WTC11 (cell line): ENCODE measurements around the gene RAI1. TPM values are rescaled to one million over a fixed set of nuclear protein-coding genes. Genes with fewer than 3 reads are reported as not detected.

Experiments used
- ARID4B ChIP-seq: sonication (generic); formaldehyde crosslinking; IDR thresholded peaks from 2 replicates; pipeline ENCODE4 v1.8.0; 2023; ENCODE audit warnings: missing genetic modification reagents, mild to moderate bottlenecking, borderline replicate concordance
- CREM ChIP-seq: sonication (generic); formaldehyde crosslinking; IDR thresholded peaks from 2 replicates; pipeline ENCODE4 v1.8.1; 2022; ENCODE audit warnings: mild to moderate bottlenecking, missing genetic modification reagents, moderate library complexity
- CTCF ChIP-seq: fragments of 200-600 bp; IDR thresholded peaks from 2 replicates; pipeline ENCODE4 v1.8.0; 2022; ENCODE audit warnings: antibody characterized with exemption
- E2F4 ChIP-seq: sonication (generic); formaldehyde crosslinking; IDR thresholded peaks from 2 replicates; pipeline ENCODE4 v1.8.1; 2022; ENCODE audit warnings: low read depth, mild to moderate bottlenecking, moderate library complexity, missing genetic modification reagents, borderline replicate concordance
- E2F5 ChIP-seq: sonication (generic); formaldehyde crosslinking; IDR thresholded peaks from 2 replicates; pipeline ENCODE4 v1.8.1; 2022; ENCODE audit warnings: mild to moderate bottlenecking, moderate library complexity, missing genetic modification reagents
- ELF4 ChIP-seq: sonication (generic); formaldehyde crosslinking; IDR thresholded peaks from 2 replicates; pipeline ENCODE4 v1.8.1; 2022; ENCODE audit warnings: low read depth, mild to moderate bottlenecking, moderate library complexity, missing genetic modification reagents
- HMGA2 ChIP-seq: fragments of 250-450 bp; sonication (Bioruptor Pico); IDR thresholded peaks from 2 replicates; pipeline ENCODE4 v1.4.0; 2021; ENCODE audit warnings: mild to moderate bottlenecking, moderate library complexity
- JAZF1 ChIP-seq: fragments of 250-450 bp; sonication (Bioruptor Pico); IDR thresholded peaks from 2 replicates; pipeline ENCODE4 v1.9.0; 2021; ENCODE audit warnings: moderate library complexity, mild to moderate bottlenecking, inconsistent platforms
- KAT7 ChIP-seq: sonication (generic); formaldehyde crosslinking; IDR thresholded peaks from 2 replicates; pipeline ENCODE4 v1.8.1; 2023; ENCODE audit warnings: missing genetic modification reagents, mild to moderate bottlenecking, borderline replicate concordance
- MLX ChIP-seq: sonication (generic); formaldehyde crosslinking; IDR thresholded peaks from 2 replicates; pipeline ENCODE4 v1.8.1; 2023; ENCODE audit warnings: mild to moderate bottlenecking, missing genetic modification reagents, moderate library complexity
- PRDM15 ChIP-seq: sonication (generic); formaldehyde crosslinking; IDR thresholded peaks from 2 replicates; pipeline ENCODE4 v1.8.0; 2022; ENCODE audit warnings: missing genetic modification reagents
- PREB ChIP-seq: sonication (generic); formaldehyde crosslinking; IDR thresholded peaks from 2 replicates; pipeline ENCODE4 v1.8.1; 2022; ENCODE audit warnings: mild to moderate bottlenecking, missing genetic modification reagents, moderate library complexity, borderline replicate concordance
- SMAD4 ChIP-seq: sonication (generic); formaldehyde crosslinking; IDR thresholded peaks from 2 replicates; pipeline ENCODE4 v1.8.0; 2022; ENCODE audit warnings: mild to moderate bottlenecking, missing genetic modification reagents
- SP1 ChIP-seq: sonication (generic); formaldehyde crosslinking; conservative IDR thresholded peaks from 2 replicates; pipeline ENCODE4 v1.8.1; 2022; ENCODE audit warnings: missing genetic modification reagents
- STAT6 ChIP-seq: sonication (generic); formaldehyde crosslinking; conservative IDR thresholded peaks from 2 replicates; pipeline ENCODE4 v1.8.1; 2023; ENCODE audit warnings: mild to moderate bottlenecking, low read depth, missing genetic modification reagents, moderate library complexity
- TEAD4 ChIP-seq: sonication (generic); formaldehyde crosslinking; IDR thresholded peaks from 2 replicates; pipeline ENCODE4 v1.8.0; 2022; ENCODE audit warnings: mild to moderate bottlenecking, missing genetic modification reagents
- TP53 ChIP-seq: sonication (generic); formaldehyde crosslinking; IDR thresholded peaks from 2 replicates; pipeline ENCODE4 v1.8.1; 2023; ENCODE audit warnings: mild to moderate bottlenecking, missing genetic modification reagents
- ZNF121 ChIP-seq: sonication (generic); formaldehyde crosslinking; IDR thresholded peaks from 2 replicates; pipeline ENCODE4 v1.8.0; 2023; ENCODE audit warnings: missing genetic modification reagents
- ZNF138 ChIP-seq: sonication (generic); formaldehyde crosslinking; conservative IDR thresholded peaks from 2 replicates; pipeline ENCODE4 v1.8.1; 2022; ENCODE audit warnings: mild to moderate bottlenecking, moderate library complexity, missing genetic modification reagents
- ZNF219 ChIP-seq: sonication (generic); formaldehyde crosslinking; IDR thresholded peaks from 2 replicates; pipeline ENCODE4 v1.8.0; 2023; ENCODE audit warnings: missing genetic modification reagents, mild to moderate bottlenecking, borderline replicate concordance
- ZNF263 ChIP-seq: sonication (generic); formaldehyde crosslinking; IDR thresholded peaks from 2 replicates; pipeline ENCODE4 v1.8.1; 2022; ENCODE audit warnings: low read depth, mild to moderate bottlenecking, moderate library complexity, missing genetic modification reagents
- total RNA-seq: library from RNA; stranded (reverse); gene quantifications from 3 replicates; pipeline ENCODE4 v1.2.3, GENCODE V29; 2021

The RAI1 gene
- total RNA-seq, 1 experiment from 2014 or later, result 12.7 TPM

- TF ChIP-seq STAT6 (CRISPR knock-in tag), result no peak
- no peak for TF ChIP-seq TP53 (CRISPR knock-in tag)
- no peak for TF ChIP-seq ZNF263 (CRISPR knock-in tag)
- TF ChIP-seq HMGA2 (CRISPR knock-in tag), result no peak
- no peak; the same call in 1 of the 2 replicates for TF ChIP-seq ZNF138 (CRISPR knock-in tag)
- TF ChIP-seq ZNF219, result 0 out of 2 replicates have a peak, but pooled peaks have one; percentile 16
- no peak for TF ChIP-seq CTCF
- TF ChIP-seq PREB (CRISPR knock-in tag), result no peak
- no peak; the same call in none of the 2 replicates for TF ChIP-seq ARID4B
- TF ChIP-seq MLX (CRISPR knock-in tag), result peak; percentile 63; the same call in 1 of the 2 replicates
- TF ChIP-seq E2F4 (CRISPR knock-in tag), result peak; percentile 84; the same call in 1 of the 2 replicates
- 0 out of 2 replicates have a peak, but pooled peaks have one; percentile 10 for TF ChIP-seq ELF4 (CRISPR knock-in tag)
- TF ChIP-seq TEAD4, result no peak
- TF ChIP-seq SMAD4 (CRISPR knock-in tag), result peak; percentile 48; the same call in 1 of the 2 replicates
- TF ChIP-seq PRDM15 (CRISPR knock-in tag), result no peak
- TF ChIP-seq KAT7 (CRISPR knock-in tag), result 0 out of 2 replicates have a peak, but pooled peaks have one; percentile 36
- 0 out of 2 replicates have a peak, but pooled peaks have one; percentile 35 for TF ChIP-seq SP1
- TF ChIP-seq E2F5 (CRISPR knock-in tag), result no peak
- TF ChIP-seq CREM (CRISPR knock-in tag), result peak; percentile 82
- TF ChIP-seq ZNF121 (CRISPR knock-in tag), result no peak
- no peak for TF ChIP-seq JAZF1
Observed at GRCh38 chr17:17836250-17836817, 155.1 kb downstream of the RAI1 start (continued).
